NCI-H1092 (cell line): ENCODE results near the gene ALDH8A1.

Source experiments
- DNase-seq: peaks from one replicate; lab custom pipeline; 2025; lab: John Stamatoyannopoulos, UW

The ALDH8A1 gene, protein sequence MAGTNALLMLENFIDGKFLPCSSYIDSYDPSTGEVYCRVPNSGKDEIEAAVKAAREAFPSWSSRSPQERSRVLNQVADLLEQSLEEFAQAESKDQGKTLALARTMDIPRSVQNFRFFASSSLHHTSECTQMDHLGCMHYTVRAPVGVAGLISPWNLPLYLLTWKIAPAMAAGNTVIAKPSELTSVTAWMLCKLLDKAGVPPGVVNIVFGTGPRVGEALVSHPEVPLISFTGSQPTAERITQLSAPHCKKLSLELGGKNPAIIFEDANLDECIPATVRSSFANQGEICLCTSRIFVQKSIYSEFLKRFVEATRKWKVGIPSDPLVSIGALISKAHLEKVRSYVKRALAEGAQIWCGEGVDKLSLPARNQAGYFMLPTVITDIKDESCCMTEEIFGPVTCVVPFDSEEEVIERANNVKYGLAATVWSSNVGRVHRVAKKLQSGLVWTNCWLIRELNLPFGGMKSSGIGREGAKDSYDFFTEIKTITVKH

DNA sequence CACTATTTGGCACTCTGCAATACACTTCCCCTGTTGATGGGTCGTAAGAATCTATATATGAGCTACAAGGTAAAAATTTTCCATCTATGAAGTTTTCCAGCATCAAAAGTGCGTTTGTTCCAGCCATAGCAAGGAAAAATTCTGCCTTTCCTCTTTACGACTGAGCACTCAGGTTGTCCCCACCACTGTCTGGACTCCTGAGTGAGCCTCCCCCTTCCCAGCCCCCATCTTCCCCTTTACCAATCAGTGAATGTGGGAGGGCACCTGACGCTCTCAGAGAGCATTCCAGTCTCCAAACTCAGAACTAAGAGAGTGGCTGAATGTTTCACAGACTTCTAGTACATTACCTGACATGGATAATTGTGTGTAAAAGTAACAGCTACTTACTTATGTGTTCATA lies at the start of gene ALDH8A1:
Gene ALDH8A1 (minus strand): TSS at position 175 of the 400 bp plus-strand sequence. CDS start 48 bp downstream, at position 127.
- no peak for DNase-seq

DNA sequence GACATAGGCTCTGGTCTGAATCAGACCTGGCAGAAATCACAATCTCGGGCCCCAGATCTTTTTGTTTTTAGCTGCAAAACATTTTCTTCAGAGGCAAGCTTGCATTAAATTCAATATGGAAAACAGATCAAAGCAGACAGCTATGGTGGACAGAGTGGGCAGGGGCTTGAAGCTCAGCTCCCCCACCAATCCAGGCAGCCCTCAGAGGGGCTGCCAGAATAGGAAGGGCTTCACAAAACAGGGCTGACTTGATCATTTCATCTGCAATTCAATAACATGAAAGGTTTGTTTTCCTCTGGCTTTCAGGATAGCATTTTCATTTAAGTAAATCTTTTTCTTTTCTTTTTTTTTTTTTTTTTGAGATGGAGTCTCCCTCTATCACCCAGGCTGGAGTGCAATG lies 49.2 kb upstream of the ALDH8A1 start:
- no peak for DNase-seq

DNA sequence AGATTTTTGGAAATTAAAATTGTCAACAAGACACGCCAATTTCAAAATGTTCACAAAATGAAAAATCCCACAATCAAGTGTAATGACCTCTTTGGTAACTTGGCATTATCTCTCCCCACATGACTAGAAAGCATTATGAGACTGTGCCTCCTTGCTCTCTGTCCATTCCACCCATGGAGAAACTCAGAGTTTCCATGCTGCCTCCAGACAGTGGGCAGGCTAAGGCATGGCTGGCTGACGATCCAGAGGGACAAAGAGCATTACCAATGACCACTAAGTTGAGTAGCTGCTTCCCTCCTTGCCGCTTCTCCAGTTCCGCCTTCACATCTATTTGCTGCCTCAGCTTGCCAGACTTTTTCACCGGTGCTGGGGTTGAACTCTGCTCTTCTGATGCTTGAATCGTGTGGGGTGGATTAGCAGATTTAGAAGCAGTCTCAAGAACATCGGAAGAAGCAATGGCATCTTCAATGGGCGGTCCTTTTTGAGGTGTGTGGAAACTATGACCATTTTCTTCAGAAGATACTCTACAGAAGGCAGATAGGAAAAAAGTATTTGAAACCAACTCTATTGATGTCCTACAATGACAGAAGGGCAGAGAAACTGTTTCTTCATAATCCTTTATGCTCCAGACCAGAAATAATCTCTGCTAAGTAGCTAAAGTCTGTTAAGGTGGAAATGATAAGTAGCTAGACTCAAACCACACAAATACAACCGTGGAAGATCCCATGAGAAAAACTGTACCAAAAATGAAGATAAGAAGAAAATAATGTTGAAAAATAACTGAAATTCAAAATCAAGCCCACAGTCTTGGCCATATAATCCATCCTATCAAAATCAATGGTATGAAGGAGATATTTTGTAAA lies 47.5 kb upstream of the ALDH8A1 start:
- DNase-seq, result no peak

DNA sequence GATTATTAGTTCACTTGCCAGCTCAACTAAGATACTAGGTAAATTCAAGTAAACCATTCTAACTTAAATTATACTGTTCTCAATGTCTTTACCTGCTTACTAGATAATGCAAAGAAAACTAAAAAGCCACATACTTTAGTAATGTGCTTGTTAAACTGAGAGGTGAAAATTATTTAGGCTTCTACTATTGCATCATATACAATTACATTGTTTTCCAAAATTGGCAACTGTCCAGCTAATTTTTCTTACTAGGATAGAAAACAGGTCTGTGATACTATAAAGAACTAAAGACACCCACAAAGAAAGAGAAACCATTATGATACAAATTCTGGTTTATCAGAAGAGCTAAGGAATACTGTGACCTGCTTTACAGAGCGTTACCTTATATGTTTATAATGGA lies 45.6 kb upstream of the ALDH8A1 start:
- DNase-seq, result no peak

DNA sequence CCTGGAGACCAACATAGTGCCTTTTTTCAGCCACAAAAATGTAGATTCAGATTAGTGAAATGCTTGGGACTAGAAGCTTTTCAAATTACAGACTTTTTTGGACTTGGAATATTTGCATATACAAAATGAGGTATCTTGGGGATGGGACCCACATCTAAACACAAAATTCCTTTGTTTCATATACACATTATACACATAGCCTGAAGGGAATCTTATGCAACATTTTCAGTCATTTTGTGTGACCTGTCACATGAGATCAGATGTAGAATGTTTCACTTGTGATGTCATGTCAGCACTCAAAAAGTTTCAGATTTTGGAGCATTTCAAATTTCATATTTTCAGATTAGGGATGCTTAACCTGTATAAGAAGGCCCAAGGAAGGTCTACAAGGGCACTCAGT lies 44.5 kb upstream of the ALDH8A1 start:
- no peak for DNase-seq

DNA sequence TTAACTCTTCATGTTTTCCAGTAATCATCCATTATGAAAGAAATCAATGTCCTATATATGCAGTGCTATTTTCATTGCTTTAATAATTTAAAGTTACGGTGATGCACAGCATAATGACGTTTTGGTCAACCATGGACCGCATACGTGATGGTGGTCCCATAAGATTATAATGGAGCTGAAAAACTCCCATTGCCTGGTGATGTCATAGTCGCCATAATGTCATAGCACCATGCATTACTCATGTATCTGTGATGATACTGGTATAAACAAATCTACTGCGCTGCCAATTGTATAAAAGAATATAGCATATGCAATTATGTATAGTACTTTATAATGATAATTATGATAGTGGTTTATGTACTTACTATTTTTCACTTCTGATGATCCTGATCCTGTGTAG lies 42.3 kb upstream of the ALDH8A1 start:
- DNase-seq, result no peak

DNA sequence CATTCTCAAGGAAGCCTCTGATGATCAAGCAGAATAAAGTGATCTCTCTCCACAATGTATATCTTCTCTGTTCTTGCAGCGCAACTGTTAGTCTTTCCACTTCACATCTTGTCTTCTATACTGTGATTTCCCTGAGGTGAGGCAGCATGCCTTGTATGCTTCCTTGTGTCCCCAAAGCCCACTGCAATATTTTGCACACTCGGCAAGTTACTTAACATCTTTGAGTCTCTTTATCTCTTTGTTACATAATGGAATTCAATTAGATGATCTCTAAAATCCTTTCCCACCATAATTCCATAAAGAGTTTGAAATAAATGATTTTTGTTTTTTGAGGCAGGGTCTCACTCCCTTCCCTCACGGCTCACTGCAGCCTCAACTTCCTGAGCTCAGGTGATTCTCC lies 40.4 kb upstream of the ALDH8A1 start:
- DNase-seq, result no peak

DNA sequence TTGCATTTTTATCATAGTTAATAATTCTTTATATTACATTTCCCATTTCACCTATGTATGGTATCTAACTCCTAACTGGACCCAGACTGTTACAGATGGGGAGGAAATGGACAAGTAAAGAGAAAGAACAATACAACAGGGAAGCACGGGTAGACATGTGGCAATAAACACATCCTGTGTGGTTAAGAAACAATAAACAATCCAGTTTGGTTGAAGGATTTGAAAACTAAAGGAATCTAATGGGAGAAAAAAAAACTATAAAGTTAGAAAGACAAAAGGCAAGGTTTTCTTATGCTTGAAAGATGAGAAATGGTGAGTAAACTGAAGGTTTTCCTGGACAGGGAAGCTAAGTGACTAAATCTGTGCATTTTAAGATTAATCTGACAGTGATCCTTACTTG lies 34.9 kb upstream of the ALDH8A1 start:
- no peak for DNase-seq

DNA sequence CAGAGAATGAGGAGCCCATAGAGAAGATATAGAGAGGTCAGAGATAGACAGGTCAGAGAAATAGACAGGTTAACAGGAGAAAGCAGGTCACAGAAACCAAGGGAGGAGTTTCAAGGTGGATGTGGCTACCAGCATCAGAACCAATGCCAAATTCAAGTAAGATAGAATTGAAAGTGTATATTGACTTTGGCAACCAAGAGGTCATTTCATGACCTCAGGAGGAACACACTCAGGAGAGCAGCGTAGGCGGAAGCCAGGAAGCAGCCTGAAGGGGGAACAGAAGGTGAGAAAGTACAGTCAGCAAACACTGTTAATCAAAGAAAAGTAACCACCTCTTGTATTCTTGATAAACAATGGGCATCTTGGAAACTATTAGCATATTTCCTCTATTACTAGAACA lies 33.9 kb upstream of the ALDH8A1 start:
- no peak for DNase-seq

DNA sequence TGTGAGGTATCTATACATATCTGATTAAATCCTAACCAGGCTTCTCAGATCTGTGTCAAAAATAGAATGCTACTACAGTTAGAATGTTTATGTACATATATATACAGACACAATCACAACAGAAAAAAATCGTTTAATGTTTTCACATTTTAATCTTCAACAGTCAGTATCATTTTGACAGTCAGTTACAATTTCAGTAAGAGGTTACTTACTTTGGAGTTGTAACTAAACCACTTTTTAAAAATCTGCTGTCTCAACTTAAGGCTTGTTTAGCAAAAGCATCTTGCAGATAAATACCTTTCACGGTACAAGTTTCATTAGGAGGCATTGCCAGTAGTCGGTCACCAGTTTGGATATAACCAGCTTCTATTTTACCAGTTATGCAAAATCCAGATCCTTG lies 32.3 kb upstream of the ALDH8A1 start:
- no peak for DNase-seq

DNA sequence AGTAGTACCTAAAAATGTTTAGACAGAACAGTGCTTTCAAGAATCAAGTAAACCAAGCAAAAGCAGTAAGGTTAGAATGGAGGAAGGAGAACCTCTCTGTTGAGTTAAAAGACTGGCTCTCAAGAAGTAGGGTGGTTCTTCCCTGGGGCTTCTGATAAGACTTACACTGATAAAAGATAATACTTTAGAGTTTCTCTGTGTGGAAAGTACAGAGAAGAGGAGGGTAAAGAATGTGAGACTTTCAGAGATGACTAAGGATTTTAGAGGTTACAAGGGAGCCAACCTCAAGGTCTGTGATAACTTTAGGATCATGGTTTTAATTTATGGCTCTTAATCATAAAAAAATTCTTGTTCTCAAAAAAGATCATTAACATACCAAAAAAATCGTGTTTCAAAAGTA lies 30.9 kb upstream of the ALDH8A1 start:
- DNase-seq, result no peak

DNA sequence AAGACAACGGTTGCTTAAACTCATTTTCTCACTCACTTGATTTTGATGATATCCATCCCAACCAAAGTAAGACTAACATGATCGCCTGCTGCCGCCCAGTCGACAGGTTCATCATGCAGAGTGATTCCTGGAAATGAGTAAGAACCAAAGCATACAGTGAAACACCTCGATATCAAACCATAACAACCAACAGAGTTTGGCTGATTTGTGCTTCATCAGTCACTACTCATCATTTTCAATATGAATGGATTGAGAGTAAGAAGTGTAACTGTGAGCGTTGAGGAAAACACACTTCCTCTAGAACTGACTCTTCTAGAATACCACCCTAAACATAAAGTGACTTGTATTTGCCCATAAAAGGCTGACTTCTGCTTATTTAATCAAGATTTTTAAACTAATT lies 29.2 kb upstream of the ALDH8A1 start:
- DNase-seq, result no peak

DNA sequence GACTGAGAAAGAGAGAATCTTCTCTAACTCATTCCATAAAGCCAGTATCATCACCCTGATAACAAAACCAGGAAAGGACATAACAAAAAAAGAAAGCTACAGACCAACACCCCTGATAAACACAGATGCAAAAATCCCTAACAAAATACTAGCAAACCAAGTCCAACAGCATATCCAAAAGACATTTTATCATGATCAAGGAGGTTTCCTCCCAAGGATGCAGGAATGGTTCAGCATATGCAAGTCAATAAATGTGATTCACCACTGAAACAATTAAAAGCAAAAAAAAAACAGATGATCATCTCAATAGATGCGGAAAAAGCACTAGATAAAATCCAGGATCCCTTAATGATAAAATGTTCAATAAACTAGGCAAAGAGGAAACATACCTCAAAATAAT lies 24.5 kb upstream of the ALDH8A1 start:
- no peak for DNase-seq

DNA sequence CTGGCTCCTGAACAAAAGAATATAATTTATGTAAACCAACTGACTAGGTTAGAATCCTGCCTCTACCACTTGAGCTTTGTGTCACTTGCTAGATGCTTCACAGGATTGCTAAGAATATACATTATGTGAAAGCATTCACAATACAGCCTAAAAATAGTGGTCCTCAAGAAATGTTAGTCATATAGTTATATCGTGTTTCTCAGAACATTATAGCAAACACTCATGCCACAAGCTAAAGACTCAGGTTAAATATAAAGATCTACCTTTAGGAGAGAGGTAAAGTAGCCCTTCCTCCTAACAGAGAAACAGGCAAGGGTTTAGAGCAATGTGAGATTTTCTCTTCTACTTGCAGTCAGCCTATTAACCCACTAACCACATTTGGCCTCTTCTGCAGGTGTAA lies 17.8 kb upstream of the ALDH8A1 start:
- DNase-seq, result no peak

DNA sequence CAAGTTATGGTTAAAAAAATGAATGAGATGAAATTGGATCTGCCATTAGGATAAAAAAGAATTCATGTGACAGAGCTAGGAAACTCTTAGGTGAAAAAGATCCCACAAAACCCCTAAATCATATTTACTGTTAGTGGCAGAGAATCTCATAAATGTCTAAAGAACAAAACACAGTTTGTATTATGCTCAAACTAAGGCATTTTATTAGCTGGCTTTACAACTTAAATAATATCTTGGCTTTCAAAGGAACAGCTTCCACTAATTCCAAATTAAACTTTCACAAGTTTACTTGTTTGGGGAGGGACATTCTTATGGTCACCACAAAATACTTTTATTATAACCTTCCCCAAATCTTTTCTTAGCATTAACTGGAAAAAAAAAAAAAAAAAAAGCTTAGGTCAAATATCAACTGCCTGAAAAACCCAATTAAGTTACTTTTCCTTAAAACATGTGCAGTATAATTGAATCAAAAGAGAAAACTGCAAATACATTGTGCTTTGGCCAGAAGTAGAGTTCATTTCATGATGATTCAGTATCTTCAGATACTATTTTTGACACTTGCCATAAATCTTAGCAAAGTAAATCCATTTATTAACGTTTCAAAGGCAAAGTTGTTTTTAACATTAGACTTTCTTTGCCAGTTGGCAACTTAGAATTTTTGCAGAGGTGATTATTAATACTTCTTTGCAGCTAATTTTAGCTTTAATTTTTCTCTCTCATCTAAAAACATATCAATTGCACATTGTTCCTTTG lies 14.7 kb upstream of the ALDH8A1 start:
- DNase-seq, result no peak

DNA sequence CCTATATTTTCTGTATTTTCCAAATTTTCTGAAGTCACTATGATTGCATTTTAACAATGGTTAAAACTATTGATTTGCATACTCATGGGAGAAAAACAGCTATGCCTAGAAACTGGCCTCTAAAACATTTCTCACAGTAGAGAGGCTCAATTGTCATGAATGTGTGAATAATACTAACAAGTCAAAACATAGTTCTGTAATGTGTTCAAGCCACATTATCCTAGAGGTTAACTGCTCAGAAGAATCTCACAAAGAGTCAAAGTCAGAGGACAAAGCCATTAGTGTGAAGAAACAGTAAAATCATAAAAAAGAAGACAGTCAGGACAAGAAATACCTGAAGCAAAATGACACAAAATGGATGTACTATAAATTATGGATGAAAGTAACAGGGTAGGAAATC lies 12.5 kb upstream of the ALDH8A1 start:
- DNase-seq, result no peak

DNA sequence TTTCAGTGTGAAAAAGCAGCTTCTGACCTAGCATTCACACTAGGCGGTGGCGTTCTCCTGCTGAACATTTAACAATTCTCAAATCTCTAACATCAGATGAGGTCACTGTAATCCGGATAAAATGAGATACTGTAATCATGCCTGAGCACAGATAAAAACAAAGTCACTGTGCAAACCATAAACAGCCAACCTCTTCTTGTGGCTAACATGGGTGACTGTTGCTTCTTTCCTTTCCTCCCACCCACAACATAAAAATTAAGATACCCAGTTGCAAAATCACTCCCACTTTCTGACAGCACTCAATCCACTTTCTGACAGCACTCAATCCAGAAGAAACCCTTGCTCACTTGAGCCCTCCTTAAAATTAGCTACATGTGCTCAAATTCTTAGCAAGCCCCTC lies 11.5 kb upstream of the ALDH8A1 start:
- DNase-seq, result no peak

DNA sequence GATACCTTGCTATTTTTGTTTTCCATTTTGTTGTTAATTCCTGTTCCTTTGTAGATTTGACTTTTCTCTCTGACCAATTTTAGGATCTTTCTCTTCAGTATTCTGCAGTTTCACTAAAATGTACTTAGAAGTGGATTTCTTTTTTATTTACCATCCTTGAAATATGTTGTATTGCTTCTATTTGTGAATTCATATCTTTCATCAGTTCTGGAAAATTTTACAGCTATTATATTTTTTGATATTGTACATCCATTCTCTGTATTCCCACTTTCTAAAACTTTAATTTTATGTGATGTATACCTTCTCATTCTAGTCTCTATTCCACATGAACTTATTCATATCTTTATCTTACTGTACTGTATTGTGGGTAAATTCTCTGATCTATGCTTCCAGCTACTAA lies 9.7 kb upstream of the ALDH8A1 start:
- no peak for DNase-seq

DNA sequence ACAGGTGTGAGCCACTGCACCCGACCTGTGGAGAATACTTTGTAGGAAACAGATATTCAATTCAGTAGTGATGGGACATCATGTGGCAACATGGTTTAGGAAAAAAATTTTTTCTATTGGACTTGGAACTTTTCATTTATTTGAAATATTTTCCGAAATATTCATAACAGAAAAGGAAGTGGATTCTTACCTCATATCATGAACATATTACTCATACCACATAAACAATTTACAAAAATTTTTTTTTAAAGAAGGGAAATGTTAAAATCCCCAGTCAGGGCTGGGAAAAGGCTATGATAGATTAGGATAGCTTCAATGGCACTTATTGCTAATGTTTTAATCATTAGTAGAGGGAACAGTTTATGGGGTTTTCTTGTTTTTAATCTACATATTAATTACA lies 6.8 kb upstream of the ALDH8A1 start:
- no peak for DNase-seq

DNA sequence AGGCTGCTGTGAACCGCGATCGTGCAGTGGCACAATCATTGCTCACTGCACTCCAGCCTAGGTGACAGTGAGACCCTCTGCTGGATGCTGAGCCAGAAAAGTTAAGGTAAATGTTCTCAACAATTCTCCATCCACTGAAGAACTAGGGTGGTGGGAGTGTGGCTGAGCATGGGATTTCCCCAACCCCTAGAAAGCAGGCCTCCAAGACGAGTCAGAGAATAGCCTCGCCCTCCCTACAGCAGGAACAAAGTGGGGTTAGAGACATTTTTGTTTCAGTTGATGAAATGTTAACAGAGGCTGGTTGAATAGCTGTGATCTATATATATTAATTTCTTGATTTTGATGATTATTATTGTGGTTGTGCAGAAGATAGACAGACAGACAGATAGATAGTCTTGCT lies 6.1 kb upstream of the ALDH8A1 start:
- no peak for DNase-seq

DNA sequence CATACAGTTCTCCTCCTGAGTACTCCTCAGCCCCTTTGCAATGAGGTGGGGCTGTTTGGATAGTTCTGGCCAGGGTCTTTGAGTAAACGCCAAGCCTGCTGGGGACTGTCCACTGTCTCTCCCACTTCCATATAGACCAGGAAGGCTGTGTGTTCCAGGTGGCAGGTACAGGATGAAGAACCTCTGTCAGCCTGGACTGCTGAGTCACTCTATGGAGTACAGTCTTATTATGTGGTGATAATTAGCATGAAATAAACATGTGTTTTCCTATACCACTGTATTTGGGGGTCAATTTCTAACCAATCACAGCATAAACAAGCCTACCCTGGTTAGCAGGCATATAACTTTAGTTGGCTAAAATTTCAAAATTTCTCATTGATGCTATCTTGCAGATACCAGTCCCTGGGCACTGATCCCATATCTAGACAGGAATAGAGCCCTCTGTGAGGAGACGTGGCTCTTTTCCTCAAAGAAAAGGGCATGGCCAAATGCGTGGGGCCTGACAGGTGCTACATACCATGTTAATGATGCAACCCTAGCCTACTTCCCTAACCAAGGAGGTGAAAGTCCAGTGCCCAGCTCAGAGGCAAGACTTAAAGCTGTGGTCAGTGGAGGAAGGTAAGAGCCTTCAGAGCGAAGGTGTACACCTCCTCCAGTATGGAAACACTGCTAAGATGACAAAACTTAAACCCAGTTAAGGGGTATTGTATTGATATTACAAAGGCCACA lies 4.5 kb upstream of the ALDH8A1 start:
- DNase-seq, result no peak
